HEK293 (cell line): ENCODE data around the gene TNIK.

Source experiments
- ATF2 ChIP-seq: fragments of 450-650 bp; formaldehyde crosslinking; IDR thresholded peaks from 2 replicates; pipeline ENCODE4 v1.5.1; 2016; ENCODE audit warnings: missing biosample characterization, missing genetic modification characterization, low read depth
- CTCF ChIP-seq: fragments of 450-650 bp; formaldehyde crosslinking; IDR thresholded peaks from 2 replicates; pipeline ENCODE4 v1.5.1; 2016; ENCODE audit warnings: missing biosample characterization, missing genetic modification characterization
- REST ChIP-seq: fragments of 450-650 bp; formaldehyde crosslinking; IDR thresholded peaks from 2 replicates; pipeline ENCODE4 v1.5.1; 2016; ENCODE audit warnings: missing biosample characterization, missing genetic modification characterization
- ZNF214 ChIP-seq: fragments of 450-650 bp; formaldehyde crosslinking; IDR thresholded peaks from 2 replicates; pipeline ENCODE4 v1.5.1; 2017; ENCODE audit warnings: missing biosample characterization, mild to moderate bottlenecking, missing genetic modification characterization, borderline replicate concordance
- ZNF24 ChIP-seq: fragments of 450-650 bp; formaldehyde crosslinking; IDR thresholded peaks from 2 replicates; pipeline ENCODE4 v1.5.1; 2016; ENCODE audit warnings: missing biosample characterization, missing genetic modification characterization
- ZNF302 ChIP-seq: fragments of 450-650 bp; formaldehyde crosslinking; IDR thresholded peaks from 2 replicates; pipeline ENCODE4 v1.5.1; 2016; ENCODE audit warnings: missing biosample characterization, missing genetic modification characterization, low read depth
- ZNF404 ChIP-seq: fragments of 450-650 bp; formaldehyde crosslinking; IDR thresholded peaks from 2 replicates; pipeline ENCODE4 v1.5.1; 2017; ENCODE audit warnings: missing biosample characterization, missing genetic modification characterization
- TF ChIP-seq, protein P1 (sequence below): fragments of 450-650 bp; formaldehyde crosslinking; IDR thresholded peaks from 2 replicates; pipeline ENCODE4 v1.5.1; 2016; ENCODE audit warnings: missing biosample characterization, missing genetic modification characterization

- TF ChIP-seq ZNF24 (no peak), CTCF (tag by site-specific recombination) (no peak), ZNF214 (tag by site-specific recombination) (no peak), ZNF404 (no peak), ZNF302 (tag by site-specific recombination) (no peak), REST (no peak), ATF2 (tag by site-specific recombination) (no peak)
- TF ChIP-seq, protein P1, sequence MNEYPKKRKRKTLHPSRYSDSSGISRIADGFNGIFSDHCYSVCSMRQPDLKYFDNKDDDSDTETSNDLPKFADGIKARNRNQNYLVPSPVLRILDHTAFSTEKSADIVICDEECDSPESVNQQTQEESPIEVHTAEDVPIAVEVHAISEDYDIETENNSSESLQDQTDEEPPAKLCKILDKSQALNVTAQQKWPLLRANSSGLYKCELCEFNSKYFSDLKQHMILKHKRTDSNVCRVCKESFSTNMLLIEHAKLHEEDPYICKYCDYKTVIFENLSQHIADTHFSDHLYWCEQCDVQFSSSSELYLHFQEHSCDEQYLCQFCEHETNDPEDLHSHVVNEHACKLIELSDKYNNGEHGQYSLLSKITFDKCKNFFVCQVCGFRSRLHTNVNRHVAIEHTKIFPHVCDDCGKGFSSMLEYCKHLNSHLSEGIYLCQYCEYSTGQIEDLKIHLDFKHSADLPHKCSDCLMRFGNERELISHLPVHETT (tag by site-specific recombination): no peak
These were observed 58.8 kb downstream of the TNIK start for GRCh38 chr3:171401432-171401831.
